Measurements from ENCODE around the gene WAS.

The WAS gene

GRCh38 chrX:48713847-48714246 is 30.2 kb downstream of the WAS start:
- DNase-seq: no peak

- no peak for DNase-seq
Measured at GRCh38 chrX:48714573-48714972, 31.0 kb downstream of the WAS start.

GRCh38 chrX:48715072-48715471 is 31.5 kb downstream of the WAS start:
- no peak for DNase-seq

GRCh38 chrX:48715876-48716502 is 32.4 kb downstream of the WAS start:
- no peak for DNase-seq

DNA sequence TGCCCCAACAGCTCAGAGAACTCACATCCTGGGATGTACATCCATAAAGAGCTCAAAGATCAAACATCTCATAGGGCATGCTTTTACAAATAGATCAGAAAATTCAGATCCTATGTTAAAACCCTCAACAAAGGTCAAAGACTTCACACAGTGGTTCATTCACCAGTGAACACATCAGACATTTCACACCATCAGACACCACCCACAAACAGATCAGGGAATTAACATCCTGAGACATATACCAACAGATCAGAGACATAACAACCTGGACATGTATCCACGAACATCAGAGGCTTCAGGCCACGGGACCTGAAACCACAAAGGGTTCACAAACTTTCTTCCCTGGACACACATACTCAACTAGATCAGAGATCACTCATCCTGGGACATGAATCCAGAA is 36.4 kb downstream of the WAS start:
- no peak for DNase-seq

- no peak for DNase-seq
Measured at GRCh38 chrX:48720577-48721250, 37.1 kb downstream of the WAS start.

DNA sequence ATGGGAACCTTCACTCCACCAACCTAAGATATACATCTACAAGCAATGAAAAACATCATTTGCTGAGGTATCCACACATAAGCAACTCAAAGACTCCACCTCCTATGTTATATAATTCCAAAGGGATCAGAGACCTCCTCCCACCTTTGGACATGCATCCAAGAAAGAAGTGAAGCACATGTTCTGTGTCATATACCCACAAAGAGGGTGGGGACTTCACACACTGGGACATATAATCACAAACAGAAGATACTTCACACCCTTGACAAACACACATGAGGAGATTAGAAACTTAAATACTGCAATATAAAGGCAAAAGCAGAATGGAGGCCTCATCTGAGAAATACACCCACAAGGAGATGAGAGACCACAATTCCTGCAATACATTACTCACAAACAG is 38.3 kb downstream of the WAS start:
- DNase-seq: no peak

GRCh38 chrX:48726596-48726995 is 43.0 kb downstream of the WAS start:
- DNase-seq: no peak

DNA sequence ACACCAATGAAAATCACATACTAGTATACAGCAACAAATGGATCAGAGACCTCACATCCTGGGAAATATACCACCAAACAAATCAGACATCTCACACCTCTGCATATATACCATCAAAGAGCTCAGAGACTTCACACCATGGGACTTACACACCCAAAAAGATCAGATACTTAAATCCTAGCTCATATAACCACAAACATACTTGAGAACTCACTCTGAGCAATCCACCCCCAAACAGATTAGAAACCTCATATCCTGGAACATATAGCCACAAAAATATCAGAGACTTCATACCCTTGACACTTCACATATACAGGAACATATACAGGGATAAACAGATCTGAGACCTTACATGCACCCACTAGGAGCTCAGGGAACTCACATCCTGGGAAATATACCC is 45.1 kb downstream of the WAS start:
- no peak for DNase-seq

GRCh38 chrX:48736303-48736702 is 52.7 kb downstream of the WAS start:
- no peak for DNase-seq

GRCh38 chrX:48736878-48737212 is 53.2 kb downstream of the WAS start:
- no peak for DNase-seq

DNA sequence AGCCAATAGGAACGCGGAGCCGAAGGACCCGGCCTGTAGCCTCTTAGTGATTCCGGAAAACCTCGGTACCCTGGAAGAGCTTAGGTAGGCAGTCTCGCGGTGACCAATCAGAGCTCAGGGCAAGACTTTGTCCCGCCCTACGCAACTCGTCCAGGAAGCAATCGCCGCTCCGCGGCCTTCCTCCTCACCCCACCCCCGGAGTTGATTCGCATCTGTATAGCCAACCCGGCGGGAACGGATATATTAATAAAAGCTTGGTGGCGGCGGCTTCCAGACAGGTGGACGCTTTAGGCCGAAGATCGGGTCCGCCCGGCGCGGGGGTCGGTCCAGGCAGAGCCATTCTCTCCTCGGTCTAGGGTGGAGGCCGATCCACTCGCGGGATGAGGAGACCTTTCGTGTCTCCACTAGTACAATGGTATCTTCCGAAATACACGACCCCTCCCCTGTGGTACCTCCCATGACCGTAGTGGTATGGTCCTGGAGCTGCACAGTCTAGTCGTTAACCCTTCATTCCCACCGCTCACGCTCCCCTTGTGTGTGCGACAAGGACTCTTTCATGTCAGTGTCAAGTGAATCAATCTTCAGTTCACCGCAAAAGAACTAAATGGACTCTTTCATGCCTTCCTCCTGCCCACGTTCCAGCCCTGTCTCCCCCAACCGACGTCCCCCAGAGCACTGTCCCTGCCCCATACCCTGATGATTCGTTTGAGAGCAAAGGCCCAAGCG is 53.8 kb downstream of the WAS start:
- peak; percentile 69 for DNase-seq

GRCh38 chrX:48737940-48738339 is 54.3 kb downstream of the WAS start:
- DNase-seq: no peak

All from T-helper 9 cell (primary cell).